Keratinocyte (primary cell): ENCODE results near the gene LPAR3.

ENCODE experiments used
- EZH2 ChIP-seq: IDR thresholded peaks from one replicate; pipeline ENCODE4 v1.6.1; 2012; ENCODE audit warnings: inconsistent platforms, mild to moderate bottlenecking, low read length, moderate library complexity
- TF ChIP-seq, protein P1 (sequence below), 3 experiments: IDR thresholded peaks in 1 of 3; conservative IDR thresholded peaks in 1 of 3; optimal IDR thresholded peaks in 1 of 3; 2 replicates in 2 of 3; 3 replicates in 1 of 3; pipeline versions ENCODE3 to v1.5.1; 2011; ENCODE audit warnings: low read length in 3 of 3, mild to moderate bottlenecking in 3 of 3, moderate library complexity in 2 of 3, control low read depth in 1 of 3, inconsistent platforms in 1 of 3; ENCODE audit not compliant: insufficient read depth in 2 of 3; ENCODE audit errors: extremely low read depth in 1 of 3

DNA sequence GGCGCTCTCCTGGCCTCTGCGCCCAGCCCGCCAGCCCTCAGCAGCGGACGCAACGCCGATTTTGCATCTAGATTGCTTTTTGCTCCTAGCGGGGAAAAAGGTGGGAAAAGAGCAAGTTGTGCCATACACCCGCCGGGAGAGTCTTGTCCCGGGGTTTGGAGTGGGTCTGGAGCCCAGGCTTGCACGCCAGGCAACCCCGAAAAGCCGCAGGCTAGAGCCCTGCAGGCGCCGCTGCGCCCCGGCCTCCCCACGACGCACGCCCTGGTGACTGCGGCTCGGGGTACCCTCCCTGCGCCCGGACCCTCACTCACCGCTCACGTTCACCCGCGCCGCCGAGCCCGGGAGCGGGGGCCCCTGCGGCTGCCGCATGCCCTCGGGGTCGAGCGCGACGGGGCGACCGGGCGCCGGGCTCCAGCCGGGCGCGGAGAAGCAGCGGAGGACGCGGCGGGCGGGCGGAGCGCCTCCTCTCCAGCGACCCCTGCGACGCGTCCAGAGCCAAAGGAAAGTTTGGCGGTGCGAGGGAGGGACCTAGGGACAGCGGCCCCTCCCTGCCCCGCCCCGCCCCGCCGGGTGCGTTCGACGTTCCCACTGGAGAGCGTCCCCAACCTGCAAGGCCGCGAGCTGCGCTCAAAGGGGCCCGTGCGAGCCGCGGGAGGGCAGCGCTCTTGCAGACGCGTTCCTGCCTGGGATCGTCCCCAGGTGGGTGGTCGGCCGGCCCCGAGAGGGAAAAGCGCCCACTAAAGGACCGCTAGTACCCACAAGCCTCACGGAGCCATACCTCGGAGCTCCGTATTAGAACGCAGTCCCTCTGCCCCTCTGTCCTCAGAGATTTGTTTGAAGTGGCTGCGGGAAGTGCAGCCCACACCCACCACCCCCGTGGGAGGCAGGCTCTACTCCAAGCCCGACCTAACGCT, at the start of gene LPAR3:
- TF ChIP-seq, protein P1, sequence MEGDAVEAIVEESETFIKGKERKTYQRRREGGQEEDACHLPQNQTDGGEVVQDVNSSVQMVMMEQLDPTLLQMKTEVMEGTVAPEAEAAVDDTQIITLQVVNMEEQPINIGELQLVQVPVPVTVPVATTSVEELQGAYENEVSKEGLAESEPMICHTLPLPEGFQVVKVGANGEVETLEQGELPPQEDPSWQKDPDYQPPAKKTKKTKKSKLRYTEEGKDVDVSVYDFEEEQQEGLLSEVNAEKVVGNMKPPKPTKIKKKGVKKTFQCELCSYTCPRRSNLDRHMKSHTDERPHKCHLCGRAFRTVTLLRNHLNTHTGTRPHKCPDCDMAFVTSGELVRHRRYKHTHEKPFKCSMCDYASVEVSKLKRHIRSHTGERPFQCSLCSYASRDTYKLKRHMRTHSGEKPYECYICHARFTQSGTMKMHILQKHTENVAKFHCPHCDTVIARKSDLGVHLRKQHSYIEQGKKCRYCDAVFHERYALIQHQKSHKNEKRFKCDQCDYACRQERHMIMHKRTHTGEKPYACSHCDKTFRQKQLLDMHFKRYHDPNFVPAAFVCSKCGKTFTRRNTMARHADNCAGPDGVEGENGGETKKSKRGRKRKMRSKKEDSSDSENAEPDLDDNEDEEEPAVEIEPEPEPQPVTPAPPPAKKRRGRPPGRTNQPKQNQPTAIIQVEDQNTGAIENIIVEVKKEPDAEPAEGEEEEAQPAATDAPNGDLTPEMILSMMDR (optimal IDR thresholded peaks at IDR 0.05 in 1 of 3, IDR thresholded peaks at IDR 0.05 in 1 of 3, conservative IDR thresholded peaks at IDR 0.05 in 1 of 3; ENCODE audit: extremely low read depth in 1 of 3, insufficient read depth in 2 of 3, low read length in 3 of 3): peak in 2 of 3 experiments; percentile 25 to 39
- no peak for TF ChIP-seq EZH2
